ENCODE data around the gene TMEM238L.

TMEM238L gene

GRCh38 chr17:10804546-10804945, 647 bp upstream of the TMEM238L start:
- DNase-seq (ENCODE audit: low spot score), result no peak

GRCh38 chr17:10803350-10803749, 549 bp downstream of the TMEM238L start:
- no peak for DNase-seq (ENCODE audit: low spot score)

GRCh38 chr17:10802496-10803284, 1.2 kb downstream of the TMEM238L start:
- no peak for DNase-seq (ENCODE audit: low spot score)

GRCh38 chr17:10799407-10799806, 4.5 kb downstream of the TMEM238L start:
- DNase-seq (ENCODE audit: low spot score), result no peak

- DNase-seq (ENCODE audit: low spot score), result no peak
Observed at GRCh38 chr17:10798910-10799309, 5.0 kb downstream of the TMEM238L start.

GRCh38 chr17:10798332-10798749, 5.6 kb downstream of the TMEM238L start:
- DNase-seq (ENCODE audit: low spot score), result no peak

GRCh38 chr17:10797476-10798328, 6.2 kb downstream of the TMEM238L start:
- DNase-seq (ENCODE audit: low spot score), result no peak

- no peak for DNase-seq (ENCODE audit: low spot score)
Observed at GRCh38 chr17:10793816-10794215, 10.1 kb downstream of the TMEM238L start.

- DNase-seq (ENCODE audit: low spot score), result no peak
Observed at GRCh38 chr17:10793256-10793655, 10.6 kb downstream of the TMEM238L start.

GRCh38 chr17:10792151-10792550, 11.7 kb downstream of the TMEM238L start:
- DNase-seq (ENCODE audit: low spot score), result no peak

GRCh38 chr17:10790491-10791401, 13.2 kb downstream of the TMEM238L start:
- DNase-seq (ENCODE audit: low spot score), result no peak

GRCh38 chr17:10789694-10790271, 14.1 kb downstream of the TMEM238L start:
- DNase-seq (ENCODE audit: low spot score), result no peak

- DNase-seq (ENCODE audit: low spot score), result no peak
Observed at GRCh38 chr17:10787306-10788045, 16.4 kb downstream of the TMEM238L start.

- DNase-seq (ENCODE audit: low spot score), result no peak
Observed at GRCh38 chr17:10785295-10785694, 18.6 kb downstream of the TMEM238L start.

- DNase-seq (ENCODE audit: low spot score), result no peak
Observed at GRCh38 chr17:10779609-10780008, 24.3 kb downstream of the TMEM238L start.

- no peak for DNase-seq (ENCODE audit: low spot score)
Observed at GRCh38 chr17:10777890-10778289, 26.0 kb downstream of the TMEM238L start.

GRCh38 chr17:10777131-10777807, 26.6 kb downstream of the TMEM238L start:
- no peak for DNase-seq (ENCODE audit: low spot score)

GRCh38 chr17:10776381-10776780, 27.5 kb downstream of the TMEM238L start:
- no peak for DNase-seq (ENCODE audit: low spot score)

GRCh38 chr17:10775740-10776356, 28.1 kb downstream of the TMEM238L start:
- no peak for DNase-seq (ENCODE audit: low spot score)

GRCh38 chr17:10775058-10775457, 28.8 kb downstream of the TMEM238L start:
- no peak for DNase-seq (ENCODE audit: low spot score)

All from hematopoietic multipotent progenitor cell treated with erythropoietin and hydrocortisone succinate and interleukin-3 and kit ligand, for 17 days (in vitro differentiated cells).